ENCODE results near the gene NPHP4.

DNA sequence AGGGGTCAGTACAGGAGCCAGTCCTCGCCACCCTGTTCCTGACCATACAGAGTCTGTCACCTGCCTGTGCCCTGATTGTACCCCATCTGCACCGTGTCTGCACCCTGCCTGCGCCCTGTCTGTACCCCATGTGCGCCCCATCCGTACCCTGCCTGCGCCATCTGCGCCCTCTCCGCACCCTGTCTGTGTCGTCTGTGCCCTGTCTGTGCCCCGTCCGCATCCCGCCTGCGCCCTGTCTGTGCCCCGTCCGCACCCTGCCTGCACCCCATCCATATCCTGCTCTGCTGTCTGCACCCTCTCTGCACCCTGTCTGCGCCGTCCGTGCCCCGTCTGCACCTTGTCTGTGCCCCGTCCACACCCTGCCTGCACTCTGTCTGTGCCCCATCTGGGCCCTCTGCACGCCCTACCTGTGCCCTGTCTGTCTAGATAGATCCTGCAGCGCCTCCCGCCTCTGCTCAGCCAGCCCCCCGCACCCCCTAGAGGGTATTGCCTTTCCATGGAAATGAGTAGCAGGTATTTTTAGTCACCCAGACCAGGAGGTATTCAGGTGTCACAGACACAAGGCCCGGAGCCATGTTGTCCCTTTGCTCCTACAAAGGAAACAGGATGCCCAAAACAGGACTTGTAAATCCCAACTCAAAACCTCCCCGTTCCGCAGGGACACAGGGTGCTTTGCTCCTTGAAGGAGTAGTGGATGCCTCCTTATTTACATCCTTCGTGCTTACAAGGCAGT, 7.7 kb upstream of the NPHP4 start:
- TF ChIP-seq EZH2 (IDR thresholded peaks at IDR 0.05) (no peak), FOXP2 (optimal IDR thresholded peaks at IDR 0.05; ENCODE audit: control extremely low read depth, extremely low read length, insufficient read depth) (no peak)

Data from SK-N-MC (cell line).